SK-N-SH (cell line): ENCODE results near the gene MRPS27.

Source experiments
- CHD2 ChIP-seq: fragments of 150-350 bp; IDR thresholded peaks from 2 replicates; pipeline ENCODE4 v1.6.1; 2018; ENCODE audit warnings: low read length; ENCODE audit not compliant: partially characterized antibody
- EP300 ChIP-seq, 2 experiments: IDR thresholded peaks; 2 replicates each; pipeline versions ENCODE4 v1.4.0 to v1.6.1; 2012; ENCODE audit warnings: borderline replicate concordance in 1 of 2, low read depth in 1 of 2, low read length in 1 of 2
- EZH2phosphoT487 ChIP-seq: fragments of 200-600 bp; sonication (generic); IDR thresholded peaks from 2 replicates; pipeline ENCODE4 v1.6.1; 2017; ENCODE audit warnings: low read depth, mixed run types, mild to moderate bottlenecking, antibody characterized with exemption, moderate library complexity, borderline replicate concordance
- JUND ChIP-seq: IDR thresholded peaks from 2 replicates; pipeline ENCODE4 v1.4.0; 2012
- MXI1 ChIP-seq: IDR thresholded peaks from 2 replicates; pipeline ENCODE4 v1.6.1; 2012; ENCODE audit warnings: mild to moderate bottlenecking, low read depth, low read length, improper control_type of control experiment
- POLR2AphosphoS5 ChIP-seq: IDR thresholded peaks from 2 replicates; pipeline ENCODE4 v1.6.1; 2012; ENCODE audit warnings: low read depth, low read length
- RAD21 ChIP-seq: IDR thresholded peaks from 2 replicates; pipeline ENCODE4 v1.6.1; 2012; ENCODE audit warnings: mild to moderate bottlenecking, low read length
- RCOR1 ChIP-seq: fragments of 150-350 bp; IDR thresholded peaks from 2 replicates; pipeline ENCODE4 v1.6.1; 2017; ENCODE audit warnings: antibody characterized with exemption, low read length
- SMC3 ChIP-seq: IDR thresholded peaks from 2 replicates; pipeline ENCODE4 v1.6.1; 2012; ENCODE audit warnings: low read depth, low read length, improper control_type of control experiment
- TAF1 ChIP-seq: IDR thresholded peaks from 2 replicates; pipeline ENCODE4 v1.6.1; 2012; ENCODE audit warnings: low read depth, mild to moderate bottlenecking, low read length, moderate library complexity, borderline replicate concordance
- TEAD4 ChIP-seq: IDR thresholded peaks from 2 replicates; pipeline ENCODE4 v1.4.0; 2012; ENCODE audit warnings: mild to moderate bottlenecking, borderline replicate concordance; ENCODE audit not compliant: insufficient read depth
- TF ChIP-seq, protein P1 (sequence below): fragments of 200-600 bp; sonication (generic); IDR thresholded peaks from 2 replicates; pipeline ENCODE4 v1.6.1; 2017; ENCODE audit warnings: antibody characterized with exemption, mild to moderate bottlenecking, moderate library complexity
- TF ChIP-seq, protein P2 (sequence below): IDR thresholded peaks from 2 replicates; pipeline ENCODE4 v1.4.0; 2012; ENCODE audit warnings: low read depth, borderline replicate concordance

DNA sequence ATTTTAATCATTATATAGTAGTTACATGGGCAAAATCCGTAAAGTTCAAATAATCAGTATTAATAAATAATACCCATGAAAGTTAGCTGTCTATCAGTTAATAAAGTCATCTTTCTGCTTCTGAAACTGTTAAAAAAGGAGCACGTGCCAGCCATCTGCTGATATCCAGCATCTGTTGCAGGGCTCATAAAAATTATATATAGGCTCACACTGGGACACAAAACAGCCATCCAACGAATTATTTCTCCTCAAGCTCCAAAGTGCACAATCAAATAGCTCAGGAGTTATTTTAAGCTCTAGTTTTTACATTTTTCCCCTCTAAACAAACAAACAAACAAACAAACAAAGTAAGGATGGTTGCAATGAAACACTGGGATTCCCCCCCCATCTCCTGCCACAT lies 48.3 kb downstream of the MRPS27 start:
- TF ChIP-seq EZH2phosphoT487 (no peak), EP300 (IDR thresholded peaks at IDR 0.05; ENCODE audit: borderline replicate concordance in 1 of 2, low read depth in 1 of 2, low read length in 1 of 2) (no peak), RAD21 (no peak), JUND (no peak), POLR2AphosphoS5 (no peak), SMC3 (no peak), TEAD4 (no peak), CHD2 (no peak), TAF1 (no peak), RCOR1 (no peak), MXI1 (no peak)
- TF ChIP-seq, protein P1, sequence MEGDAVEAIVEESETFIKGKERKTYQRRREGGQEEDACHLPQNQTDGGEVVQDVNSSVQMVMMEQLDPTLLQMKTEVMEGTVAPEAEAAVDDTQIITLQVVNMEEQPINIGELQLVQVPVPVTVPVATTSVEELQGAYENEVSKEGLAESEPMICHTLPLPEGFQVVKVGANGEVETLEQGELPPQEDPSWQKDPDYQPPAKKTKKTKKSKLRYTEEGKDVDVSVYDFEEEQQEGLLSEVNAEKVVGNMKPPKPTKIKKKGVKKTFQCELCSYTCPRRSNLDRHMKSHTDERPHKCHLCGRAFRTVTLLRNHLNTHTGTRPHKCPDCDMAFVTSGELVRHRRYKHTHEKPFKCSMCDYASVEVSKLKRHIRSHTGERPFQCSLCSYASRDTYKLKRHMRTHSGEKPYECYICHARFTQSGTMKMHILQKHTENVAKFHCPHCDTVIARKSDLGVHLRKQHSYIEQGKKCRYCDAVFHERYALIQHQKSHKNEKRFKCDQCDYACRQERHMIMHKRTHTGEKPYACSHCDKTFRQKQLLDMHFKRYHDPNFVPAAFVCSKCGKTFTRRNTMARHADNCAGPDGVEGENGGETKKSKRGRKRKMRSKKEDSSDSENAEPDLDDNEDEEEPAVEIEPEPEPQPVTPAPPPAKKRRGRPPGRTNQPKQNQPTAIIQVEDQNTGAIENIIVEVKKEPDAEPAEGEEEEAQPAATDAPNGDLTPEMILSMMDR = no peak
- TF ChIP-seq, protein P2, sequence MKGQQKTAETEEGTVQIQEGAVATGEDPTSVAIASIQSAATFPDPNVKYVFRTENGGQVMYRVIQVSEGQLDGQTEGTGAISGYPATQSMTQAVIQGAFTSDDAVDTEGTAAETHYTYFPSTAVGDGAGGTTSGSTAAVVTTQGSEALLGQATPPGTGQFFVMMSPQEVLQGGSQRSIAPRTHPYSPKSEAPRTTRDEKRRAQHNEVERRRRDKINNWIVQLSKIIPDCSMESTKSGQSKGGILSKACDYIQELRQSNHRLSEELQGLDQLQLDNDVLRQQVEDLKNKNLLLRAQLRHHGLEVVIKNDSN = no peak
